GM12873 (cell line): ENCODE data around the gene TBC1D30.

Experiments
- TF ChIP-seq, protein P1 (sequence below): IDR thresholded peaks from 2 replicates; pipeline ENCODE4 v1.5.1; 2012; ENCODE audit warnings: low read depth, mild to moderate bottlenecking, moderate library complexity, low read length, control low read depth; ENCODE audit not compliant: insufficient read depth; ENCODE audit errors: missing control alignments

Gene TBC1D30

GRCh38 chr12:64837427-64837826, 13.0 kb downstream of the TBC1D30 start:
- TF ChIP-seq, protein P1, sequence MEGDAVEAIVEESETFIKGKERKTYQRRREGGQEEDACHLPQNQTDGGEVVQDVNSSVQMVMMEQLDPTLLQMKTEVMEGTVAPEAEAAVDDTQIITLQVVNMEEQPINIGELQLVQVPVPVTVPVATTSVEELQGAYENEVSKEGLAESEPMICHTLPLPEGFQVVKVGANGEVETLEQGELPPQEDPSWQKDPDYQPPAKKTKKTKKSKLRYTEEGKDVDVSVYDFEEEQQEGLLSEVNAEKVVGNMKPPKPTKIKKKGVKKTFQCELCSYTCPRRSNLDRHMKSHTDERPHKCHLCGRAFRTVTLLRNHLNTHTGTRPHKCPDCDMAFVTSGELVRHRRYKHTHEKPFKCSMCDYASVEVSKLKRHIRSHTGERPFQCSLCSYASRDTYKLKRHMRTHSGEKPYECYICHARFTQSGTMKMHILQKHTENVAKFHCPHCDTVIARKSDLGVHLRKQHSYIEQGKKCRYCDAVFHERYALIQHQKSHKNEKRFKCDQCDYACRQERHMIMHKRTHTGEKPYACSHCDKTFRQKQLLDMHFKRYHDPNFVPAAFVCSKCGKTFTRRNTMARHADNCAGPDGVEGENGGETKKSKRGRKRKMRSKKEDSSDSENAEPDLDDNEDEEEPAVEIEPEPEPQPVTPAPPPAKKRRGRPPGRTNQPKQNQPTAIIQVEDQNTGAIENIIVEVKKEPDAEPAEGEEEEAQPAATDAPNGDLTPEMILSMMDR = no peak

- TF ChIP-seq, protein P1 = no peak
Observed at GRCh38 chr12:64840119-64840518, 15.7 kb downstream of the TBC1D30 start.

GRCh38 chr12:64840949-64841717, 16.7 kb downstream of the TBC1D30 start:
- TF ChIP-seq, protein P1 = no peak

DNA sequence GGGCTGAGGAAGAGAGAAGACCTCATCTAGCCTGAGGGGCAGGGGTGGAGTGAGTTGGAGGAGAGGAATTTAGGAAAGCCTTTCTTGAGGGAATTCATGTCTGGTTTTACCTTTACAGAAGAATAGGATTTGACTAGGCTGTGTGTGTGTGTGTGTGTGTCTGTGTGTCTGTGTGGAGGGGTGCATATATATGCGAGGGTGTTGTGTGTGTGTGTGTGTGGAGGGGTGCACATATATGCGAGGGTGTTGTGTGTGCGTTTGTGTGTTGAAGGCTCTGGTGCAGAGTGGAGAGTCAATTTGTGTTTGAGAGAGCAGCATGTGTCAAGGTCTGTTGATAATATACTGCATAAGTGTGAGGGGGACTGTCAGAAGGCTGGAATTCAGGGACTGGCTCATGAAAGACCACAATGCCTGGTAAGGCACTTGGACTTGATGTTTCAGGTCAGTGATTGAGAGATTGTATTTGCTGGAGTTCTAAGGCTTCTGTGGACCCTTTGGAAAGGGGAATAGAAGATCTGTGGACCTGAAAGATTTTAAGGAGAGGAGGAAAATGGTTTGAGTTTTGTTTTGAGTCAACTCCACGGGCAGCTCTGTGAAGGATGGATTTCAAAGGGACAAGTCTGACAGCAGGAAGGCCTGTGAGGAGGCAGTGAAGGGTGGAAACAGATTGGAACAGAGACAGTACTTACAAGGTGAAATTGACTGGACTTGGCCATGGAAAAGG, 34.6 kb downstream of the TBC1D30 start:
- TF ChIP-seq, protein P1 = no peak

- TF ChIP-seq, protein P1 = no peak
Observed at GRCh38 chr12:64860446-64860998, 36.1 kb downstream of the TBC1D30 start.

DNA sequence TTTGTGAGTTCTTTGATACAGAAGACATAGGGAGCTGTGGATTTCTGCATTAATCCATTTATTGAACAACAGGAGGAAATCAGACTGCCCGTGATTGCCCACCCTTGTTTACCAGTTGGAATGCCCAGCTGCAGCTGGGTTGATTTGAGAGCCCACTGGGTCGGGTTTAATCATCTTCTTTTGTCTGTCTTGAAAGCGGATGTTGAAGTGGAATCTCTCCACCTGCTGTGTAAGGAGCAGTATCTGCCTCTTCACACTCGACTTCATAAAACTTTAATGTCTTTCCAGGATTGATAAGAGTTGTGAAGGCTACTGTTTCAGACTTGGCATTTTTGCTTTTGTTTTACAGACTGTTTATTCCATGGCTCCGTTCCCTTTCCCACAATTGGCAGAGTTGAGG, 39.9 kb downstream of the TBC1D30 start:
- TF ChIP-seq, protein P1 = no peak

DNA sequence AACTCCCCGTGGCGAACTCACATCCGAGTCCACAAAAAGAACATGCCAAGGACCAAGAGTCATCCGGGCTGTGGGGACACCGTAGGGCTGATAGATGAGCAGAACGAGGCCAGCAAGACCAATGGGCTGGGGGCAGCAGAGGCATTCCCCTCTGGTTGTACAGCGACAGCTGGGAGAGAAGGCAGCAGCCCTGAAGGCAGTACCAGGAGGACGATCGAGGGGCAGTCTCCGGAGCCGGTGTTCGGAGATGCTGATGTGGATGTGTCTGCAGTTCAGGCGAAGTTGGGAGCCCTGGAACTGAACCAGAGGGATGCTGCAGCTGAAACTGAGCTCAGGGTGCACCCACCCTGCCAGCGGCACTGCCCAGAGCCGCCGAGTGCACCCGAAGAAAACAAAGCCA, 50.7 kb downstream of the TBC1D30 start:
- TF ChIP-seq, protein P1 = no peak
